GM12875 (cell line): ENCODE data around the gene VRK2.

Source experiments
- H3K4me3 ChIP-seq: one replicate; pipeline ENCODE4 v1.5.1; 2011; ENCODE audit warnings: low read depth, low read length, control low read depth
- CTCF ChIP-seq: IDR thresholded peaks from 2 replicates; pipeline ENCODE4 v1.5.1; 2011; ENCODE audit warnings: low read depth, mild to moderate bottlenecking, control low read depth, inconsistent platforms, low read length, moderate library complexity, borderline replicate concordance; ENCODE audit not compliant: insufficient read depth

The VRK2 gene

DNA sequence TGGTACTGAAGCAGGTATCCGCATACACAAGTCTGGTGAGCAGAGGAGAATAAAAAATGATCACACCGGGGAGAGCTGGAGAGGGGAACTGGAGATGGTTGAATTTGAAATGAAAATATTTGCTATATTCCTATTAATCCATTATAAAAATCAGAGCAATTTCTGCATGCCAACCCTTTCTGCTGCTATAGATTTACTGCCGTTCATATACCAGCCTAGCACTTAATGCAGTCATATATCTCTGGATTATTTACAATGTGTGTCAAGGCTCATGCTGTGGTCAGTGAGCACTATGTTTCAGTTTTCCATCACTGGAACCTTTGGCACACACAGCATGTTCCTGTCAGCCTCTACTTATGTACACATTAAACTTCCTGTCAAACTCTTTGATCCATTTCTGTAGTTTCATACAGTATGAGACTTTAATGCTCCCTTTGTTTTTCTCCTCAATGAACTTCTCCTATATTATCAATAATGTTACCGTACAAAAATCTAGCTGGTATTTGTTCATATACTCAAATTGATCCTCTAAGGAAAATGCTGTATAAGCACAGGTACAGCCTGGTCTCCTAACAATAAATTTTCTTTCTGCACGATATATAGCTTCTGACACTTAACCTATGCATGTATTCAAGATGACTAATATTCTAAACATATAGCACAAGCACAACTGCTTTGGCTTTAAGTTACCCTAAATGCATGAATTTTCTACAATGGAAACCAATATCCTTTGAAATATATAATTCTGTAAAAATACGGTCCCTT is 157.8 kb downstream of the VRK2 start:
- no peak overlapping the region for H3K4me3 ChIP-seq
- no peak for TF ChIP-seq CTCF

DNA sequence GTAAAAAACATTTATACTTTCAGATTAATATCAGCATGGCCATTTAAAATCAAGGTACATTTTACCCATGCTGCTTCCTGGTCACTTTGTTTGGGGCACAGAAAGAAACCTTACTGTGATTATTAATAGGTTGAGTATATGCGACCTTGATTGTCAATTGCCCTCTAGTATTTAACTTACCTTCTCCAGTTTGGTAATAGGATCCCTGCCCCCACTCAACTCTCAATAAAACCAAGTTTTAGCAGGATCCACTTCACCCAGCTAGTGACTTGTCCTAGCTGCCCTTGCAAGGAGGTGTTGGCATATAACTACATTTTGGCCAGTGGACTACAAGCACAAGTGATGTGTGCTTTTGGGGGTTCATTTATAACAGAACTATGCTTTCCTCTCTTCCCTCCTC is 160.2 kb downstream of the VRK2 start:
- TF ChIP-seq CTCF, result no peak
- H3K4me3 ChIP-seq, result no peak overlapping the region

DNA sequence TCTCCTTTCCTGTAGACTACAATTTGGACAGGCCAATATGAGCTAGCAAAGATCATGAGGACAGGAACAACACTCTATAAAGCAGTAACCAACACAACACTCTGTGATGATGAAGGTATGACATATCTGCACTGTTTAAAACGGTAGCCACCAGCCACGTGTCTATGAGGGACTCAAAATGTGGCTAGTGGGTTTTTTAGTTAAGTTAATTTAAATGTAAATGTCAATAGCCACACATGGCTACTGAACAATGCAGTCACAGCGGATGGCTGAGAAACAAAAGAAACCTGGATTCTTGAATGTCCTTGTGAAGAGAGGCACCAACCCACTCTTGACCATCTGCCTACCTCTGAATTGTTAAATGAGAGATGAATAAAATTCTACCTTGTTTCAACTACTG is 160.6 kb downstream of the VRK2 start:
- TF ChIP-seq CTCF, result no peak
- no peak overlapping the region for H3K4me3 ChIP-seq
